Measurements from ENCODE around the gene PPDPF. TPM values are rescaled to one million over a fixed set of nuclear protein-coding genes. Genes with fewer than 3 reads are reported as not detected.
"Not testable (repeated sequence)": the region's sequence is repeated elsewhere in the genome, so short reads cannot be mapped to it uniquely, and the experiment has no call there.

The PPDPF gene
- total and polyA plus RNA-seq, 9 donors = 47.3 to 370 (median 186) TPM

GRCh38 chr20:63507083-63507743 lies 13.4 kb upstream of the PPDPF start:
- Histone ChIP-seq H3K27me3 (ENCODE audit: control insufficient read depth, insufficient read depth, low read length) (peaks cover 10% of the 10 kb centered on the region), H3K4me1 (ENCODE audit: control insufficient read depth, insufficient read depth, low read length) (peaks cover 14% of the 10 kb centered on the region), H3K36me3 (ENCODE audit: control insufficient read depth, insufficient read depth, low read length) (no peaks in the 10 kb centered on the region), H3K27ac (ENCODE audit: low read length) (no peak overlapping the region), H3K4me3 (ENCODE audit: low read length) (no peak overlapping the region), H3K9me3 (replicated peaks; ENCODE audit: control insufficient read depth, low read depth, low read length) (peaks cover 26% of the 10 kb centered on the region)
- DNase-seq = no peak
- 92% methylated on average over 29 of the region's 30 CpGs for WGBS (ENCODE audit: insufficient coverage)

GRCh38 chr20:63508072-63508768 lies 12.3 kb upstream of the PPDPF start:
- Histone ChIP-seq H3K4me1 (ENCODE audit: control insufficient read depth, insufficient read depth, low read length) (peaks cover 6% of the 10 kb centered on the region), H3K9me3 (replicated peaks; ENCODE audit: control insufficient read depth, low read depth, low read length) (peaks cover 26% of the 10 kb centered on the region), H3K27me3 (ENCODE audit: control insufficient read depth, insufficient read depth, low read length) (peaks cover 9% of the 10 kb centered on the region), H3K27ac (ENCODE audit: low read length) (no peak overlapping the region), H3K4me3 (ENCODE audit: low read length) (no peak overlapping the region), H3K36me3 (ENCODE audit: control insufficient read depth, insufficient read depth, low read length) (no peaks in the 10 kb centered on the region)
- no peak for DNase-seq
- 78% methylated on average over 31 of the region's 33 CpGs for WGBS (ENCODE audit: insufficient coverage)

- WGBS (ENCODE audit: insufficient coverage) = 85% methylated on average over 7 of the region's 9 CpGs
- no peaks in the 10 kb centered on the region for H3K4me1 ChIP-seq (ENCODE audit: control insufficient read depth, insufficient read depth, low read length)
- no peaks in the 10 kb centered on the region for H3K36me3 ChIP-seq (ENCODE audit: control insufficient read depth, insufficient read depth, low read length)
- H3K4me3 ChIP-seq (ENCODE audit: low read length) = no peak overlapping the region
- H3K27me3 ChIP-seq (ENCODE audit: control insufficient read depth, insufficient read depth, low read length) = peaks cover 9% of the 10 kb centered on the region
- DNase-seq = no peak
- H3K9me3 ChIP-seq (replicated peaks; ENCODE audit: control insufficient read depth, low read depth, low read length) = peaks cover 26% of the 10 kb centered on the region
- no peak overlapping the region for H3K27ac ChIP-seq (ENCODE audit: low read length)
Observed at GRCh38 chr20:63509088-63509564, 11.4 kb upstream of the PPDPF start.

- Histone ChIP-seq H3K4me3 (ENCODE audit: low read length) (no peak overlapping the region), H3K27ac (ENCODE audit: low read length) (no peak overlapping the region), H3K9me3 (replicated peaks; ENCODE audit: control insufficient read depth, low read depth, low read length) (peaks cover 3% of the 10 kb centered on the region), H3K36me3 (ENCODE audit: control insufficient read depth, insufficient read depth, low read length) (peaks cover 7% of the 10 kb centered on the region), H3K27me3 (ENCODE audit: control insufficient read depth, insufficient read depth, low read length) (peaks cover 2% of the 10 kb centered on the region), H3K4me1 (ENCODE audit: control insufficient read depth, insufficient read depth, low read length) (peaks cover 6% of the 10 kb centered on the region)
- no peak for DNase-seq
- WGBS (ENCODE audit: insufficient coverage) = 100% methylated on average over 1 of the region's 3 CpGs
Observed at GRCh38 chr20:63513207-63513606, 7.4 kb upstream of the PPDPF start.

GRCh38 chr20:63514520-63514919 lies 6.0 kb upstream of the PPDPF start:
- not testable (repeated sequence) for H3K9me3 ChIP-seq (replicated peaks; ENCODE audit: control insufficient read depth, low read depth, low read length); H3K4me3 ChIP-seq (ENCODE audit: low read length); H3K27me3 ChIP-seq (ENCODE audit: control insufficient read depth, insufficient read depth, low read length); H3K27ac ChIP-seq (ENCODE audit: low read length); DNase-seq
- Histone ChIP-seq H3K36me3 (ENCODE audit: control insufficient read depth, insufficient read depth, low read length) (peaks cover 10% of the 10 kb centered on the region), H3K4me1 (ENCODE audit: control insufficient read depth, insufficient read depth, low read length) (peaks cover 16% of the 10 kb centered on the region)
- no CpG with 5 or more reads among the region's 10 CpGs for WGBS (ENCODE audit: insufficient coverage)

- peaks cover 21% of the 10 kb centered on the region for H3K36me3 ChIP-seq (ENCODE audit: control insufficient read depth, insufficient read depth, low read length)
- H3K27ac ChIP-seq (ENCODE audit: low read length) = no peak overlapping the region
- peak; percentile 9 for DNase-seq
- no peak overlapping the region for H3K4me3 ChIP-seq (ENCODE audit: low read length)
- WGBS (ENCODE audit: insufficient coverage) = 82% methylated on average over 28 of the region's 32 CpGs
- no peaks in the 10 kb centered on the region for H3K9me3 ChIP-seq (replicated peaks; ENCODE audit: control insufficient read depth, low read depth, low read length)
- H3K27me3 ChIP-seq (ENCODE audit: control insufficient read depth, insufficient read depth, low read length) = no peaks in the 10 kb centered on the region
- peaks cover 34% of the 10 kb centered on the region for H3K4me1 ChIP-seq (ENCODE audit: control insufficient read depth, insufficient read depth, low read length)
Observed at GRCh38 chr20:63517376-63518309, 2.9 kb upstream of the PPDPF start.

GRCh38 chr20:63518351-63518861 lies 2.2 kb upstream of the PPDPF start:
- no peak for DNase-seq
- H3K4me3 ChIP-seq (ENCODE audit: low read length) = no peak overlapping the region
- peaks cover 38% of the 10 kb centered on the region for H3K4me1 ChIP-seq (ENCODE audit: control insufficient read depth, insufficient read depth, low read length)
- WGBS (ENCODE audit: insufficient coverage) = 58% methylated on average over 17 of the region's 20 CpGs
- H3K27me3 ChIP-seq (ENCODE audit: control insufficient read depth, insufficient read depth, low read length) = no peaks in the 10 kb centered on the region
- H3K27ac ChIP-seq (ENCODE audit: low read length) = no peak overlapping the region
- no peaks in the 10 kb centered on the region for H3K9me3 ChIP-seq (replicated peaks; ENCODE audit: control insufficient read depth, low read depth, low read length)
- peaks cover 26% of the 10 kb centered on the region for H3K36me3 ChIP-seq (ENCODE audit: control insufficient read depth, insufficient read depth, low read length)

GRCh38 chr20:63518946-63519667 lies 1.5 kb upstream of the PPDPF start:
- peaks cover 38% of the 10 kb centered on the region for H3K4me1 ChIP-seq (ENCODE audit: control insufficient read depth, insufficient read depth, low read length)
- H3K9me3 ChIP-seq (replicated peaks; ENCODE audit: control insufficient read depth, low read depth, low read length) = no peaks in the 10 kb centered on the region
- peak overlapping the region; percentile 20 for H3K27ac ChIP-seq (ENCODE audit: low read length)
- peaks cover 31% of the 10 kb centered on the region for H3K36me3 ChIP-seq (ENCODE audit: control insufficient read depth, insufficient read depth, low read length)
- no peak for DNase-seq
- peak overlapping the region; percentile 65 for H3K4me3 ChIP-seq (ENCODE audit: low read length)
- no peaks in the 10 kb centered on the region for H3K27me3 ChIP-seq (ENCODE audit: control insufficient read depth, insufficient read depth, low read length)
- WGBS (ENCODE audit: insufficient coverage) = 55% methylated on average over 32 of the region's 32 CpGs

GRCh38 chr20:63519668-63520503 lies 679 bp upstream of the PPDPF start:
- Histone ChIP-seq H3K4me3 (ENCODE audit: low read length) (peak overlapping the region; percentile 65), H3K36me3 (ENCODE audit: control insufficient read depth, insufficient read depth, low read length) (peaks cover 31% of the 10 kb centered on the region), H3K27me3 (ENCODE audit: control insufficient read depth, insufficient read depth, low read length) (no peaks in the 10 kb centered on the region), H3K4me1 (ENCODE audit: control insufficient read depth, insufficient read depth, low read length) (peaks cover 38% of the 10 kb centered on the region), H3K27ac (ENCODE audit: low read length) (peak overlapping the region; percentile 85), H3K9me3 (replicated peaks; ENCODE audit: control insufficient read depth, low read depth, low read length) (no peaks in the 10 kb centered on the region)
- no peak for DNase-seq
- WGBS (ENCODE audit: insufficient coverage) = 2% methylated on average over 52 of the region's 72 CpGs

Data from muscle of leg (tissue), 11 donors.